GM21619 (cell line): ENCODE results near the gene PPFIA3.
"Not testable (repeated sequence)": the region's sequence is repeated elsewhere in the genome, so short reads cannot be mapped to it uniquely, and the experiment has no call there.

ENCODE experiments used
- ATAC-seq: cut with Tn5 transposase; IDR thresholded peaks from one replicate; pipeline ENCODE4 v1.9.1; 2021; ENCODE audit not compliant: unreplicated experiment

Gene PPFIA3

DNA sequence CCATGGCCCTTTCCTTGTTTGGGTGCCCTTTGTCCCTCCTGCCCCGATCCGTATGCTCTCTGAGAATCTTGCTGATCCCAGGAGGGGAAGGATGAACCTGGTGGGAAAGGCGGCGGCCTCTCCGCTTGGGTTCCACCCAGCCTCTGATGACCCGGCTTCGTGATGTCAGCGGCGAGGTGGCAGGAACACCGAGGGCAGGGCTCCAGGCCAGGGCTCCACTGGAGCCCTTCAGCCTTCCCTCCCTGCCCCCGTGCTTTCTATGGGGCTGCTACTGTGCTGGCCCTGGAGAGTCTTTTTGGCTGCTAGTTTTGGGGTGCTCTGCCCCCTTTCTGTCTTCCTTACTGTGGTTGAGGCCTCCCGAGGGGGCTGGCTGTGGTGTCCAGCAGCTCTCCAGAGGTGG lies 17.0 kb upstream of the PPFIA3 start:
- no peak for ATAC-seq

DNA sequence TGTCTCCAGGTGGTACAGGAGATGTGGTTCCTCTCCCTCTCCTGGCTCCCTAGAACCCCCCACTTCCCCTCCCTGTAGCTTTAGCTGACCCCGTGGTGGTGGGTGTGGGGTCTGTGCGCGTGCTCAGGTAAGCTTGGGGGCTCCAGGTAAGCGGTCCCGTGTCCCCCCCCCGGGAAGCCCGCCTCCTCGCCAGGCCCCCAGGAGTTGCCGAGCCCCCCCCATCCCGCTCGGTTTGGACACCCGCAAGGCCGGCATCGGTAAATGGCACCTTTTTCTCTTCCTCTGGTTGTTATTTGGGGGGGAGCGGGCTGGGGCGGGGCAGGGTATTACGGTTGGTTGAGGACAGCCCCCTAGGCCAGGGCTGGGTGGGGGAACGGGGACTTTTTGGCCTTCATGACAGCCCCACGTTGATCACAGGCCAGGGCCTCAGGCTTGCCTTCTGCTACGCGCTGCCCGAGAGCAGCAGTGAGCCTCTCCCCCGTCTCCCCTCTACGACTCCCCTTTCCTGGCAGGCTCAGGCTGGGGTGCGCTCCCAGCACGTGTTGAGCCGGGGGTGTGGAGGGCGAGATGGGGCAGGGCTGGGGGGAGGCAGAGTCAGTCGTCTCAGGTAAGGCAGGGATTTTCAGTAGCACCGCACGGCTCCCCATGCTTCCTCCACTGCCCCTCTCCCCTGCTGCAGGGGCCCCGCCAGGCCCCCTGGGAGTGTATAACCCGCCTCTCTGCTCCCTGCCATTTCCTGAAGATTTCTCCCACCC lies 15.8 kb upstream of the PPFIA3 start:
- ATAC-seq = no peak

GRCh38 chr19:49104229-49104864 lies 15.0 kb upstream of the PPFIA3 start:
- ATAC-seq = no peak

GRCh38 chr19:49106648-49107135 lies 12.7 kb upstream of the PPFIA3 start:
- ATAC-seq = no peak

DNA sequence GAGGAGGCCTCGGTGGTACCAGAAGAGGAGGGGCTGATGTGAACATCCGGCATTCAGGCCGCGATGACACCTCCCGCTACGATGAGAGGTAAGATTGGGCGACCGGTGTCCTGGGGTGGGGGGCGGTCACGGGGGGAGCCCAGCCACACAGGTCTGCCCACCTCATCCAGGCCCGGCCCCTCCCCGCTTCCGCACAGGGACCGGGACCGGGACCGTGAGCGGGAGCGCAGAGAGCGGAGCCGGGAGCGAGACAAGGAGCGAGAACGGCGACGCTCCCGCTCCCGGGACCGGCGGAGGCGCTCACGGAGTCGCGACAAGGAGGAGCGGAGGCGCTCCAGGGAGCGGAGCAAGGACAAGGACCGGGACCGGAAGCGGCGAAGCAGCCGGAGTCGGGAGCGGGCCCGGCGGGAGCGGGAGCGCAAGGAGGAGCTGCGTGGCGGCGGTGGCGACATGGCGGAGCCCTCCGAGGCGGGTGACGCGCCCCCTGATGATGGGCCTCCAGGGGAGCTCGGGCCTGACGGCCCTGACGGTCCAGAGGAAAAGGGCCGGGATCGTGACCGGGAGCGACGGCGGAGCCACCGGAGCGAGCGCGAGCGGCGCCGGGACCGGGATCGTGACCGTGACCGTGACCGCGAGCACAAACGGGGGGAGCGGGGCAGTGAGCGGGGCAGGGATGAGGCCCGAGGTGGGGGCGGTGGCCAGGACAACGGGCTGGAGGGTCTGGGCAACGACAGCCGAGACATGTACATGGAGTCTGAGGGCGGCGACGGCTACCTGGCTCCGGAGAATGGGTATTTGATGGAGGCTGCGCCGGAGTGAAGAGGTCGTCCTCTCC lies 11.5 kb upstream of the PPFIA3 start:
- no peak for ATAC-seq

DNA sequence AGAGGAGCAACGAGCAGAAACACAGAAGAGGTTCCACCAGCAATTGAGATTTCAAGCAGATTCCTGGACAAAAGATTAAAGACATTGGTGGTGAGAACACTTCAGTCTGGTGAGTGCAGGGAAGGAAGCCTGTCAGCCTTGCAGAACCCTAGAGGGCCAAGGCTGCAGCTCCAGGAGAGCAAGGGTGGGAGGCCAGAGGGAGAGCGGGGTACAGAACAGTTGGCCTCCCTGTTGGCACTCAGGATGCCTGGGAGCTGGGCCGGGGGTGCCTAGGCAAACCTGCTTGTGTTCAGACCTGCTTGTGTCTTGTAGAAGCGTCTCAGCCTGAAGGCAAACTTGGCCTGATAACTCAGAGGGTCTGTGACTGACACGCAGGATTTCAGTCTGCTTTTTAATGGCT lies 10.3 kb upstream of the PPFIA3 start:
- no peak for ATAC-seq

DNA sequence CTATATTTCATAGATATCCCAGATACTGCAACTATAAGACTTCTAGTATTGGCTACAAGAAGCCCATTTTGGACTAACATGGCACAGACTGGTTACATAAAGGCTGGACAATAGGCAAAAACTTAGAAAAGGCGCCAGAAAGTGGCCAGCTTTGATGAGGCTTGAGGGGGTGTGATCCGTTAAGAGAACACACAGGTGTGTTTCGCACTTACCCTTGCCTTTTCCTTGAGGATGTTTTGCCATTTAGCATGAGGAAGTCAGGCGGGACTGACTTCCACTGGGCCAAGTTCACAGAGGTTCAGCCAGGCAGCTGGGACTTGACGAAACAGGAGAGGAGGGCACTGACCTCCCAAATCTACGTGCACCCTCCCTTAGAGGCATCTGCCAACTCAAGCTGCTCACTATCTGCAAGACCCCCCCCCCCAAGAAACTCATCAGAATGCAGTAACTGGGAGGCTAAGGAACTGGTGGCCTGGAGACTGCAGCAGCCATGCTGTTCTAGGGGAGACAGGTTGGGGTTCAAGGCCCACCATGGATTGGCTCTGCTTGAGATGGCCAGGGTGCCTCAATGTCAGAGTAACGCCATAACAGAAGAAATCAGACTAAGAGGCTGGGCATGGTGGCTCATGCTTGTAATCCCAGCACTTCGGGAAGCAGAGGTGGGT lies 9.6 kb upstream of the PPFIA3 start:
- no peak for ATAC-seq

- ATAC-seq = no peak
These were observed 8.8 kb upstream of the PPFIA3 start for GRCh38 chr19:49110567-49110966.

DNA sequence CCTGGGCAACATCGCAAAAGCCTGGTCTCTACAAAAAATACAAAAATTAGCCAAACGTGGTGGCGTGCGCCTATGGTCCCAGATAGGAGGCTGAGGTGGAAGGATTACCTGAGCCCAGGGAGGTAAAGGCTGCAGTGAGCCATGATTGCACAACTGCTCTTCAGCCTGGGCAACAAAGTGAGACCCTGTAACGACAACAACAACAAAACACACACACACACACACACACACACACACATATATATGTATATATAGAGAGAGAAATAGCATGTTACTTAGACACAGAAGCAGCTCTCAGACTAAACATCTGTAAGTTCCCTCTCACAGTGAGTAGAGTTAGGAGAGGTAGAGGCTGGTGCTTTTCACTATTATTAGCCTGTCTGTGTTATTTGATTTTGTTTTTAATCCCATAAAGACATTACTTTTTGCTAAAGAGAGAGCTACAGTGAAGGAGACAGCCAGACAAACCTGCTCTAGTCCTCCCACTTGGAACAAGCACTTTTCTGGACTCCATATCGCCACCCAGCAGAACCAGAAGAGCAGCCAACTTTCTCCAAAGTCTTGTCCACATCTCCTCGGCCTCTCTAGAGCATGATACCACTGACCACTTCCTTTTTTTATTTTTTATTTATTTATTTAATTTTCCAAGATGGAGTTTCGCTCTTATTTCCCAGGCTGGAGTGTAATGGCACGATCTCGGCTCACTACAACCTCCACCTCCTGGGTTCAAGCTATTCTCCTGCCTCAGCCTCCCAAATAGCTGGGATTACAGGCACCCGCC lies 7.9 kb upstream of the PPFIA3 start:
- no peak for ATAC-seq

DNA sequence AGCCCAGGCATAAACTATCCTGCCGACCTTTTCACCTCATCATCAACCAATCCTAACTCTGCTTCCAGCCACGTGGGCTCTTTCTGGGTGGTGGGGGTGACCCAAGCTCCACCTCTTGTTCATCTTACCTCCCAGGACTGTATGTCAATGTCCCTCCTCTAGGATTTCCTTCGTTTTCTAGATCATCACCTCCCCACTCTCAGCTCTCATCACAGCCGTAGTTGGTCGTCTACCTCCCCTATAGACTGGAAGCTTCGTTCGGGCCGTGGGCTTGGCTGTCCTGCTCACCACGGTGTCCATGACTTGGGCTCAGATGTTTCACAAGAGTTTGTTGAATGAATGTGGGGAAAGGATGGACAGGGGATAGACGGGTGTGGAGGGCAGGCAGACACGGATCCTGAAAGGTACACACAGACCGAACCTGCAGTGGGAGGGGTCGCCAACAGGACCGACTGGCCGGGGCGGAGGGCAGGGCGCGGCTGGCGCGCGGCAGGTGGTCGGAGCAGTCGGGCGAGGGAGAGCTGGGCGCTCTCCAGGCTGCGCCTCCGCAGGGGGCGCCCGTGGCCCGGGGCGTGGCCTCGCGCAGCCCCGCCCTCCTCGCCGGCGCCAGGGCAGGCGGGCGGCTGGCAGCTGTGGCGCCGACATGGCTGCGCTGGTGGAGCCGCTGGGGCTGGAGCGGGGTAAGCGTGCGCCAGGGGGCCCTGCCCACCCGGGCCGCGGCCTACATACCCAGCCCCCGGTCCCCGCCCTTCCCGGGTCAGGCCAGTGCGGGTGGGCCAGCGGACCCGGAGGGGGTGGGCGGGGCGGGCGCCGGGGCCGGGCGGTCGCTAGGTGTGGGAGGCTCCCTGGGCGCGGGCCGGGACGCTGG lies 5.3 kb upstream of the PPFIA3 start, which contains the start of gene LIN7B:
Gene LIN7B (plus strand): TSS at position 609 of the 868 bp plus-strand sequence. CDS start 35 bp downstream, at position 644.
- ATAC-seq = no peak

DNA sequence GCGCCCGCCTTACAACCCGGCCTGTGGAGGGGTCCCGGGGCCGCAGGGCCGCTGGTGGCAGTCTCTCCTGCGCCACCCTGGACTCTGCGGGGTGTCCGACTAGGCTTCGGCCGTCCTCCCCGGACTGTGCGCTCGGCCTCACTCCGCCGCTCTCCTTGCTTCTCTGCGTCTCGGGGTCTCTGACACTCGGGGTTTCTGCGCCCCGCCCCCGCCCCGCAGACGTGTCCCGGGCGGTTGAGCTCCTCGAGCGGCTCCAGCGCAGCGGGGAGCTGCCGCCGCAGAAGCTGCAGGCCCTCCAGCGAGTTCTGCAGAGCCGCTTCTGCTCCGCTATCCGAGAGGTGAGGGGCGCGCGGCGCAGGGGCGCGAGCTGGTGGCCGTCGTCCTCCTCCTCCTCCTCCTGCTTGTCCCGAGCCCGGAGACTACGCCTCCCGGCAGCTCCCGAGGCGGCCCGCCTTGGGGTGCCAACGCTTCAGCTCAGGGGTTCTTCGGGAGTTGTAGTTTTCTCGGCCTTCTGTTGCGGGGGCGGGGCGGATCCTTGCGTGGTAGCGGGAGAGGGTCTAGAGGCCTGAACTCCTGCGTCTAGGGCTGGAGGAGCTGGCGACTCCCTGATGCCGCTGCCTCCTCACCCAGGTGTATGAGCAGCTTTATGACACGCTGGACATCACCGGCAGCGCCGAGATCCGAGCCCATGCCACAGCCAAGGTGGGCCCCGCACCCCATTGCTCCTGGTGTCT lies 4.5 kb upstream of the PPFIA3 start:
- ATAC-seq = no peak

DNA sequence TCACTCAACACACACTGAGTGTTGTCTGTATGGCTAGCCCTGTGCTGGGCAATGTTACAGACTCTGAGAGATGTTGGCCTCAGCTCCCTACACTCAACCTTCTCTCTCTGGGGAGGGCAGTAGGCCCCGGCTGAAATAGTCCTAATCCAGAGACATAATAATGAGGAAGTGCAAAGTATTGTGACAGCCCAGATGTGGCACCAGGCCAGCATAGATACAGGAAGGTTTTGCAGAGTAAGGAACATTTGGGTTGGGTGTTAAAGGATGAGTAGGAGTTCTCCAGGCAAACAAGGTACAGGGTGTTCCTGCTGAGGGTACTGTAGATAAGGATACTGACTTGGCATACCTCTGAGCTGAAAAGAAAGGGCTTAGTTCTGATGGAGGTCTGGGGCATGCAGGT lies 2.8 kb upstream of the PPFIA3 start:
- no peak for ATAC-seq

DNA sequence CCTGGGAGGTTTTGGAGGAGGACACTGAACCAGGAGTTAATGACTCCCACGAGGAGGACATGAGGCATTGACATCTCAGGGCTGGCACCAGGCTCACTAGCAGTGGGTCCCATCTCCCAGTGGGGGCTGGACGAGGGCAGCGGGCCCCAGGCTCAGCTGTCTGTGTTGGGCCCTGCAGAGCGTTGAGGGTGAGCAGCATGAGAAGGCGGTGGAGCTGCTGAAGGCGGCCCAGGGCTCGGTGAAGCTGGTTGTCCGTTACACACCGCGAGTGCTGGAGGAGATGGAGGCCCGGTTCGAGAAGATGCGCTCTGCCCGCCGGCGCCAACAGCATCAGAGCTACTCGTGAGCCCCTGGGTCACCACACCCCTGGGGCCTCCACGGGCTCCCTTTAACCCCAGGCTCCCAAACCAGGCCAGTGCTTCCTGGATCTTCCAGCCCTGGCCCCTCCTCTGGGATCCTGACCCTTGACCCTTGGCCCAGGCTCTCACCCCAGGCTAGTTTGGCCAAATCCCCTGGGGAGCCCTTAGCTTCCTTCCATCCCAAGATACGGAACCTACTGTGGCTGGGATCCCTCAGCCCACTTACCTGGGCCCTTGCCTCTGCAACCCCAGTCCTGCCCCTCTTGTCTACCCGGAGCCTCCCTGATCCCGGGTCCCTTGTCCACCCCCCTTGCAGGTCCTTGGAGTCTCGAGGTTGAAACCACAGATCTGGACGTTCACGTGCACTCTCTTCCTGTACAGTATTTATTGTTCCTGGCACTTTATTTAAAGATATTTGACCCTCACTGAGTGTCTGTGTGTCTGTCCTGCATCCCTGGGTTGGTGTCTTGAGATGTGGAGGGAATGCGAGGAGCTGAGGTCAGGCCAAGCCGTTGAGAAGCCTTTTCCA lies 1.4 kb upstream of the PPFIA3 start:
- no peak for ATAC-seq

DNA sequence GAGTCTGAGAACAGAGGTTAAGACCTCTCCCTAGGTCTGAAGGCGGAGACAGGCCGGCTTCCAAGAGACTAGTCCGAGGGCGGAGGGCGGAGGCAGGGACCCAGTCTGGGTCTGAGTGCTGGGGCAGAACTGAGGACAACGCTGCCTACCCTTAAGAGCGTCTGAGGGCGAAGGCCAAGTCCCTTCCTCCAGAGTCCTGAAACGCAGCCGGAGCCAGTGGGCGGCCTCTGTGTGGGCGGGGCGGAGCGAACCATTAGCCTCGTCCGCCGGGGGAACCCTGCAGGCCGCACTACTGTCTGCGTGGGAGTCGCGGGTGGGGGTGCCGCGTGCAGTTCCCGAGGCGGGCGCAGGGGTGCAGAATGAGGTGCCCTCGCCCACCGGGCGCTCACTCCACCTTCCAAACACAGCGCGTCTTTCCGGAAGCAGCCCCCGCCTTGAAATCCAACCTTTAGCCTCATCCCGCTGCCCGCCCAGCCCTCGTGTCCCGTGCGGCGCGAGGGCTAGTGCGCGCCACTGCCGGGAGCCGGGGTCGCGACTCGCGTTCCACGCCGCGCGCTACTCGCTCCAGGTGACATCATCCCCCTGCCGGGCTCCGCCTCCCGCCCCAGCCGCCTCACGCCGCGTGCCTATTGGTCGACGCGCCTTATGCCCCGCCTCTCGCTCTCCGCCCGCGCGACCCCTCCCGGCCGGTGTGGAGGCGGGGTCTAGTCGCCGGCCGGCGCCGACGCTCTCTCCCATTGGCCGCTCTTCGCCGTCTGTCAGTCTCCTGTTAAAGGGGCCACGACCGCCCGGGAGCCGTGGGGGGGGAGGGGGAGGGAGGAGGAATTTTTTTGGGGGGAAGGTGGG lies 556 bp upstream of the PPFIA3 start, which contains the start of gene C19orf73:
Gene C19orf73 (minus strand): TSS at position 579 of the 846 bp plus-strand sequence. CDS start 121 bp downstream, at position 458.
- peak; percentile 69 for ATAC-seq

GRCh38 chr19:49120325-49120683 lies 960 bp downstream of the PPFIA3 start:
- no peak for ATAC-seq

- no peak for ATAC-seq
These were observed 1.5 kb downstream of the PPFIA3 start for GRCh38 chr19:49120868-49121267.

DNA sequence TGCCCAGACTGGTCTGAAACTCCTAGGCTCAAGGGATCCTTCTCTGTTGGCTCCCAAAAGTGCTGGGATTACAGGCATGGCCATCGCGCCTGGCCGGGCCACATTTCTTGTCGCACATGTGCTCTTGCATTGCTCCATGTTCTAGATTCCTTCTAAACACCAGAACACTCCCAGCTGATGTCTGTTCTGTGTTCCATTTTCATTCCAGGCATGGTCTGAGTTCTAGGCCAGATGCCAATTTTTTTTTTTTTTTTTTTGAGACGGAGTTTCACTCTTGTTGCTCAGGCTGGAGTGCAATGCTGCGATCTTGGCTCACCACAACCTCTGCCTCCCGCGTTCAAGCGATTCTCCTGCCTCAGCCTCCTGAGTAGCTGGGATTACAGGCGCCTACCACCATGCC lies 2.5 kb downstream of the PPFIA3 start:
- ATAC-seq = not testable (repeated sequence)
